SK-N-SH (cell line): ENCODE measurements around the gene ZNF117. TPM values are rescaled to one million over a fixed set of nuclear protein-coding genes. Genes with fewer than 3 reads are reported as not detected.

Experiments
- polyA plus RNA-seq, 3 experiments: library from polyadenylated mRNA; depleted of rRNA; stranded (reverse); fragments of >200 nt; gene quantifications; 2 replicates each; pipeline ENCODE4 v1.2.3, GENCODE V29; 2012
- small RNA-seq, 7 experiments: library from RNA; depleted of rRNA; stranded (forward); fragments of <200 nt; gene quantifications; one replicate each; pipeline ENCODE3, GENCODE V24; 2012

Gene ZNF117
- polyA plus RNA-seq, 1 of the 3 experiments (the other 2 are of a cell fraction) = 3.8 TPM

Small RNAs within 50 kb of the gene (small RNA-seq; reads per million reads assigned to genes)
- gene RNU6-1229P = 0 reads per million in 7 experiments

Other genes with a start within 250 kb of the ZNF117 start
- gene ZNF138, start 196.6 kb downstream of the ZNF117 start, polyA plus RNA-seq (2012; rRNA removed) = 4.9 and 6.6 TPM in 2 replicates
- 2.3 and 3.0 TPM in 2 replicates for gene ZNF273, start 87.8 kb downstream of the ZNF117 start, polyA plus RNA-seq (2012; rRNA removed)
- gene ERV3-1, start 15.7 kb upstream of the ZNF117 start, polyA plus RNA-seq (2012; rRNA removed) = 8.4 and 17.5 TPM in 2 replicates